Effector CD8-positive, alpha-beta T cell (primary cell): ENCODE data around the gene SLC26A3.
"Not testable (repeated sequence)": the region's sequence is repeated elsewhere in the genome, so short reads cannot be mapped to it uniquely, and the experiment has no call there.

Experiments
- DNase-seq: peaks from one replicate; lab custom pipeline; 2025; lab: John Stamatoyannopoulos, UW
- total RNA-seq, 4 experiments: gene quantifications; one replicate each; lab custom pipeline; 2026; lab: John Stamatoyannopoulos, UW

The SLC26A3 gene
- 0 to 0.54 (median 0.06) reads per million in 4 experiments for total RNA-seq

DNA sequence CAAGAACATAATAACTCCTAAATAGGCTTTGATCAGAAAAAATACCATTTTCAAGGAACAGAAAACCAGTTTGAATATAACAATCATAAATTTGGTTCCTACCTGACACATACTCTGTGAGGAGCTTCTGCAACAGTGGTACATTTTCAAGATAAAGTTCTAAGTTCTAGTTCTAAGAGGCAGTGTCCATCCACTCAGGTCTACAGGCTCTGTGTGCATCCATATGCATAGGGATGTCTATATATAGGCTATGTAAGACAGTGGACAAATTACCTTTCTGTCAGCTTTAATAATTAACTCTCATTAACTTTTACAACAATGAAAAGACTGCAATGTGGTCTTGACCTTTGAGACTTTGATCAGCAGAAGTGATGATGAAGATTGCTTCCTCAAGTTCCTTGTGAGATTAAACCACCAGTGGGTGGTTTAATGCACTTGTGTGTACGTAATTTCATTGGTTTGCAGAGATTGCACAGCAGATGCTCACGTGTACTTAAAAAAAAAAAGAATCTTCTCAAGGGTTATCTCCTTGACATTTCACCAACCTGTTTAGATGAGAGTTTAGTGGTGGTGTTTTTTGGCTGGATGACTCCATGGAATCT lies at the start of gene SLC26A3:
Gene SLC26A3, minus strand, starts transcription at position 215 of the 602 bp plus-strand sequence. CDS start 8,714 bp downstream, outside the sequence.
- DNase-seq: no peak

- DNase-seq: no peak
These were observed 47.6 kb upstream of the SLC26A3 start for GRCh38 chr7:107850643-107851042.

DNA sequence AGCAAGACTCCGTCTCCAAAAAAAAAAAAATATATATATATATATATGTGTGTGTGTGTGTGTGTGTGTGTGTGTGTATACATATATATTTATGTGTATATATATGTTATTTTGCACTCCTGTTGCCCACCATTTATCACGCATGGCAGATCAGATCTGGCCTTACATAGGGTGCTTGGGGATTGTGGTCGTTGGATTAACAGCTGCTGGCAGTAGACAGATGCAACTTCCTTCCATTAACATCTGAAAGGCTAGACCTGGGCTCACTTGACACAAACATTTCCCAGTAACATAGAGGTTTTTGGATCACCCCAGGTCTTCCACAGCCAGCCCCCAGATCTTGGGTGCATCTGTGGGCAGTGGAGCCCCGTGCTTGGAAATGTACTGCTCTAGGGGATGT lies 47.2 kb upstream of the SLC26A3 start:
- no peak for DNase-seq

GRCh38 chr7:107848211-107848610 lies 45.2 kb upstream of the SLC26A3 start:
- DNase-seq: not testable (repeated sequence)

DNA sequence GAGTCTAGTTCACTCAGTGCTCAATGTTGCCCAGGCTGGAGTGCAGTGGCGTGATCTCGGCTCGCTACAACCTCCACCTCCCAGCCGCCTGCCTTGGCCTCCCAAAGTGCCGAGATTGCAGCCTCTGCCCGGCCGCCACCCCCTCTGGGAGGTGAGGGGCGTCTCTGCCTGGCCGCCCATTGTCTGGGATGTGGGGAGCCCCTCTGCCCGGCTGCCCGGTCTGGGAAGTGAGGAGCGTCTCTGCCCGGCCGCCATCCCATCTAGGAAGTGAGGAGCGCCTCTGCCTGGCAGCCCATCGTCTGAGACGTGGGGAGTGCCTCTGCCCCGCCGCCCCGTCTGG lies 44.8 kb upstream of the SLC26A3 start:
- not testable (repeated sequence) for DNase-seq

DNA sequence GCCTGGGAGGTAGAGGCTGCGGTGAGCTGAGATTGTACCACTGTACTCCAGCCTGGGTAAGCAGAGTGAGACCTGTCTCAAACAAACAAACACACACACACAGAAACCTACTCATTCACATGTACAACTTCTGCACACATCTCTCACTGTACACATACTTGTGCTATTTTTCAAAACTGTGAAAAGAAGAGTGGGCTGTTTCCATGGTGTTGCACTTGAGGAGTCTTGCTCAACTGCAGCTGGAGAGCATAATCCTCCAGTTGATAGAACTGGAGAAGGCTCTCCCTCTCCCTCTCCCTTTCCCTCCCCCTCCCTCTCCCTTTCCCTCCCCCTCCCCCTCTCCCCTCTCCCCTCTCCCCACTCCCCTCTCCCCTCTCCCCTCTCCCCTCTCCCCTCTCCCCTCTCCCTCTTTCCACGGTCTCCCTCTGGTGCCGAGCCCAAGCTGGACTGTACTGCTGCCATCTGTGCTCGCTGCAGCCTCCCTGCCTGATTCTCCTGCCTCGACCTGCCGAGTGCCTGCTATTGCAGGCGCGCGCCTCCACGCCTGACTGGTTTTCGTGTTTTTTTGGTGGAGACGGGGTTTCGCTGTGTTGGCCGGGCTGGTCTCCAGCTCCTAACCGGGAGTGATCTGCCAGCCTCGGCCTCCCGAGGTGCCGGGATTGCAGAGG lies 44.3 kb upstream of the SLC26A3 start:
- DNase-seq: no peak

DNA sequence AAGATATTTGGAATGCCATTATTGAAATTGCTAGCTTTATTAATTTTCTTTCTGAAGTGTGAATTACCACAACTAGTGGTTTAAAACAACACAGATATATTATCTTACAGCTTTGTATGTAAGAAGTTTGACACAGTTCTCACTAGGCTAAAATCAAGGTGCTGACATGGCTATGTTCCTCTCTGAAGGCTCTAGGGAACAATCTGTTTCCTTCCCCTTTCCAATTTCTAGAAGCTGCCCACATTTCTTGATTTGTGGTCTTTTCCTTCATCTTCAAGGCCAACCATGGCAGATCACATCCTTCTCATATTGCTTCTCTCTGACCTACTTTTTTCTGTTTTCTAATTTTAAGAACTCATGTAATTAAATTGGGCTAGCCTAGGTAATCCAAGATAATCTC lies 43.3 kb upstream of the SLC26A3 start:
- no peak for DNase-seq

- DNase-seq: no peak
These were observed 40.2 kb upstream of the SLC26A3 start for GRCh38 chr7:107843184-107843583.

- DNase-seq: no peak
These were observed 39.2 kb upstream of the SLC26A3 start for GRCh38 chr7:107842213-107842612.

DNA sequence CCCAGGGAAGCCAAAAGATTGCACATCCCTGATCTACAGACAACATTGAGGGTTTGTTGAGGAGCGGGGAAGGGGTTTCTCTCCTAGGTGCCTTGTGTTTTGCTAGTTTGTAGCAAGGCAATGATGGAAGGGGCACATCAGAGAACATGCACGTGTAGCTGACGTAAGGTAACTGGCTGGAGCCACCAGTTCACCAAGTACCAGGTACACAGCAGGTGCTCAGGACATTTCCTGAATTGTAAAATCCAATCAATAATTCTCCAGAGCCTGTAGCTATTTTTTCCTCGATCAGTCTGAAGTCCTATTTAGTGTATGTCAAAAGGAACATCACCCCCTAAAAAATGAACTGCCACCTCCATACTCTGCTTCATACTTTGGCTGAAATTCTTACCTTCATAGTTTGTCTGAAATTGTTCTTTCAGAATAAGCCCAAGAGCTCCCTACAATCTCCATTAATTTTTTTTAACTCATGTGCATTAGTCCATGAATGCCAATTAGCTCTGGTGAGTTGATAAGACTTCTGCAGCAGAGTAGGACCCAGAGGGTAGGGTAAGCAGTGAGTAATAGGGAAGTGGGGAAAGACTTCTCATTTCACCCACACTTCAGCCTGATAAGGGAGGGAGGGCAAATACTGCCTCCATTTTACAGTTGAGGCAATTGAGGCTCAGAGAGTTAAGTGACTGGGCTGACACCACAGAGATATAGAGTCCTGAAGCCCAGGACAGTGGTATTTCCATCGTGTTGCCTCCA lies 36.0 kb upstream of the SLC26A3 start:
- DNase-seq: no peak

DNA sequence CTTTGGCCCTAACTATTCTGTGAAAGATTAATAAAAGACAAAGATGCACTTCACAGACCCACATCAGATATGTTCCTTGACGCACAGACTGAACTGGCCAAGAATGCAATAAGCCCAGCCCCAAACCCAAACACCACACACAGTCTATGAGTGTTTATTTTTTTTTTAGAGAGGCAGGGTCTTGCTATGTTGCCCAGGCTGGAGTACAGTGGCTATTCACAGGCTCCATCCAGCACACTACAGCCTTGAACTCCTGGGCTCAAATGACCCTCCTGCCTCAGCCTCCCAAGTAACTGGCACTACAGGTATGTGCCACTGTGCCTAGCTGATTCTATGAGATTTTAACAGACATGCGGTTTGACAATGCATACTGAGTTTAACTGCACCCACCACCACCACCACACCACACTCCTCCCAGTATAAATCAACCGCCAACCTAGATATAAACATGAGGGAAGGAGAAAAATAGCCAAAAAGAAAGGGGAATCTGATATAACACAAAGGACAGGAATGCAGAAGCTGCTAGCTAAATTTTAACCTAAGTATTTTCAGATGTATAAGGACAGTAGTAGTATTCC lies 35.1 kb upstream of the SLC26A3 start:
- no peak for DNase-seq

DNA sequence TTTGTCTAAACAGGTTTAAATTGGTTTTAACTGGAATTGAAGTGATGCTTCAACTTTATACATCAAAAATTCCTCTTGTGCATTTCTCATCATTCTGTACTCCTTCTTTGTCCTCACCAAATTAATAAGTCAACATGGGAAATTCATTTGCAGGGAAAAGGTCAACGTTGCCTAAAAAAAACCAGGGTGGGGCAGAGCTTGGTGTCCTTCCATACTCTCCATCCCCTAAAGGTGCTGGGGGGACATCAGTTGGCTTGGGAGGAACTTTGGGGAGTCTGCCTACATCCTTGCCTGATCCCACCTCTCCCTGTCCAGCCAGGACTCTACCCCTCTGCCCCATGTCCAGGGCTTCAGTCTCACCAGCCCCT lies 34.1 kb upstream of the SLC26A3 start:
- no peak for DNase-seq

DNA sequence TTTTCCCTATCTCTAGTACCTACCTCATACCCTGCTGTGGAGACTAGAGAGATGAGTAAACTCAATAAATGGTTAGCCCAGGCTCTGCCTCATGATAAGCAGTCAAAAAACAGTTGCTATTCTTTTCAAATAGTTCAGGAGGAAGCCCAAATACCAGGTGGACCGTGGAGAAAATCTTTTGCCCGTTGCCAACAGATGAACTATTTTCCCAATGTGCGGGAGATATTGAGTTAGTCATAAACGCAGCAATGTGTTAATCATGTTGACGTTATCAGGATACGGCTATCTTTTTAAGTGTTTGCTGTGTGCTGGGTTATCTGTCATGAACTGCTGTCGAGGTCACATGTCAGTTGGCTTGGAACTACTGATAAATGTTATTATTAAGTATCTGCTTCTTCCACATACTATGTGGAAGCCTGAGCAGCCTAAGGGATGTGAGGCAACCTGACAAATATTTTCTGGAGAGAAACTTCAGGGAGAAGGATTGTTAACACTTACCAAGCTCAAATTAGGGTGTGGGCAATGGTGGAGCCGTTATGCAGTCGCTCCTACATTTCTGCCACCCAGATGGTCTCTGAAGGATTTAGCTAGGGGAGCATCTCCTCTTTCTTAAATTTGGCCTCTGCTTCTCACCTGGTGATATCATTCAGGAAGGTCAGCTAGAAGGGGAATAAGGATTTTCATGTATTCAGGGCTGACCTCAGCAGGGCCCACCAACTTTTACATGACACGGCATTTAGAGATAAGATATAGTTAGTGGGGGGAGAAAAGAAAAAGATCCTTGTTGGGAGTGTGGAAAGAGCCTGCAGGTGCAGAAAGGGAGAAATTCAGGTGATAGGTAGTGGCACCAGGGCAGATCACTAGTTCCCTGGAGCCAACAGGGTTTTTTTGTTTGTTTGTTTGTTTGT lies 33.5 kb upstream of the SLC26A3 start:
- no peak for DNase-seq

- no peak for DNase-seq
These were observed 31.4 kb upstream of the SLC26A3 start for GRCh38 chr7:107834401-107834800.

DNA sequence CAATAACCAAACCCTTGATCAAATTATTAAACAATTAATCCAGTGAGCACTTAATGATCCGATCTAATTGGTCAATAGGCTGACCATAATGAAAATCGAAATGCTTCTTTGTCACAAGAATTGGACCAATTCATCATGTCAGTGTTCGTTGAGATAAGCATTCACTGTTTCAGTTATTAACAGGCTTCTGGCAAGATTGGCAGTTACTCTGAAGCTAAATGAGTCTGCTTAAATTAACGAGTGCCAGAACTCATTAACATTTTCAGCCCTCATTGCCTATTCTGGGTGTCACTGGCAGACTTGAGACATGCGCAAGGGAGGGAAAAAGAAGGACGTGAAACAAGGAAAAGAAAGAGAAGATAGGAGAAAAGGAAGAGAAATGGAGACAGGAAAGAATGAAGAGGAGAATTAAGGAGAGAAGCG lies 30.7 kb upstream of the SLC26A3 start:
- no peak for DNase-seq

DNA sequence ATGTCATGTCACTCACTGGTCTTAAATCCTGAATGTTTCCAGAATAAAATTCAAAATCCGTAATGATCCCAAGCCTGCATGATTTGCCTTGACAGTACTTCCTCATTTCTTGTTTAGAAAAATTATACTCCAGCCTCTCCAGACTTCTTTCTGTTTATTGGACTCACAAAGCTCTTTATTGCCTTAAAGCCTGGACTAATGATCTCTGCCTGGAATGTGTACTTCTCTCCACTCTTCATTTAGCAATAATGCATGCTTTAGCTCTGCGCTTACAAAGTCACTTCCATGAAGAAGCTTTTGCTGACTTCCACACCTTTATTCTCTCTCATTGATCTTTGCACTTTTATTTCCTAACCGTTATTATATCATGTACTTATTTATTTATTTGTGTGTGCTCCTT lies 27.4 kb upstream of the SLC26A3 start:
- DNase-seq: no peak

- no peak for DNase-seq
These were observed 25.5 kb upstream of the SLC26A3 start for GRCh38 chr7:107828540-107828939.

DNA sequence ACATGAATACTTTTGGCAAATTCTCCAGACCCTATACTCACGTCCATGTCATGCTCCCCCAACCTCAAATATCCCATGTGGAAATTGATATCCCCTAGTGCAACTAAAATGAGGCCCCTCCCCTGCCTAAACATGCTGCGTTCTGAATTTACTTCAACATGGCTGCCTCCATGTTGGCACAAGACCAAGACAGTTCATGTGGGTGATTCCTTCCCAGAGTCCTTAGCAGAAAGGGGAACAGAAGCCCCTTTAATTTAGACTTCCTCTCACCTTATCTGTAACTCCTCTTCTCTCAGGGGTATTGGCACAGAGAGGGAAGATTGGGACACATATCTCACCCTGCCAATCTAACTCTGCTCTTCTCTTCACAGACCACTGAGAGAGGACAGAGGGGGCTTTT lies 24.5 kb upstream of the SLC26A3 start:
- no peak for DNase-seq

GRCh38 chr7:107826451-107826850 lies 23.4 kb upstream of the SLC26A3 start:
- no peak for DNase-seq

GRCh38 chr7:107824858-107825257 lies 21.8 kb upstream of the SLC26A3 start:
- DNase-seq: no peak

DNA sequence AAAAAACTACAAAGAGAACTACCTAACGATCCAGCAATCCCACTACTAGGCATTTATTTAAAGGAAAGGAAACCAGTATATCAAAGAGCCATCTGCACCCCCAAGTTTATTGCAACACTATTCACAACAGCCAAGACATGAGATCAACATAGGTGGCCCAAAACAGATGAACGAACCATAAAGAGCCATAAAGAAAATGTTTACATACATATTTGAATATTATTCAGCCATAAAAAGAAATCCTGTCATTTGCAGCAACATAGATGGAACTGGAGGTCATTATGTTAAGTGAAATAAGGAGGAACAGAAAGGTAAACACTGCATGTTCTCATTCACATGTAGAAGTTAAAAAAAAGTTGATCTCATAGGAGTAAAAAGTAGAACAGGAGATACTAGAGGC lies 15.6 kb upstream of the SLC26A3 start:
- DNase-seq: no peak
